ENCODE data around the gene SLC12A6. TPM values are rescaled to one million over a fixed set of nuclear protein-coding genes. Genes with fewer than 3 reads are reported as not detected.
"Not testable (repeated sequence)": the region's sequence is repeated elsewhere in the genome, so short reads cannot be mapped to it uniquely, and the experiment has no call there.

The SLC12A6 gene
- total RNA-seq, 2 experiments from 2014 or later: 11.5 to 14.9 TPM

GRCh38 chr15:34342737-34343575, 5.4 kb upstream of the SLC12A6 start, which contains the start of the genes NOP10 and NUTM1:
Gene NOP10, minus strand, starts transcription at chr15:34343136. Its CDS starts 63 bp downstream, at chr15:34343073.
Gene NUTM1, plus strand, starts transcription at chr15:34343315. Its CDS starts 382 bp downstream, at chr15:34343697.
- BruUV-seq (replicated peaks): no TSS peak
- intact Hi-C loops (cut with micrococcal nuclease; ENCODE audit: unreplicated experiment): loop anchor here (1.0 to 2.0 kb wide), 3 partner anchors 23 to 246 kb away; partner anchors contain the start of gene EMC7
- Histone ChIP-seq H3K36me3 (ENCODE audit: insufficient read depth, low read length) (peaks cover 35% of the 10 kb centered on the region), H3K4me1 (ENCODE audit: insufficient read depth, low read length, poor library complexity, severe bottlenecking) (peaks cover 12% of the 10 kb centered on the region), H3K4me2 (ENCODE audit: low read length) (peak within 1 kb of the TSS; percentile 65), H3K79me2 (ENCODE audit: insufficient read depth, low read depth, low read length) (peaks cover 19% of the 10 kb centered on the region), H3K4me3 (ENCODE audit: low read depth, low read length, poor library complexity, severe bottlenecking) (peak within 1 kb of the TSS; percentile 91), H2AFZ (ENCODE audit: low read length) (peak within 1 kb of the TSS; percentile 97), H4K20me1 (ENCODE audit: insufficient read depth, low read length) (no peaks in the 10 kb centered on the region), H3K9me3 (ENCODE audit: low read length) (no peaks in the 10 kb centered on the region), H3K9me2 (ENCODE audit: insufficient read depth, low read length) (no peaks in the 10 kb centered on the region), H3K27ac (ENCODE audit: low read depth, low read length, poor library complexity, severe bottlenecking) (peak within 1 kb of the TSS; percentile 78)
- CTCF ChIA-PET (ENCODE audit: unreplicated experiment): interaction anchor here (0.7 kb wide), 1 partner anchor 24 kb away, joined by 4 read pairs; the partner anchor contains the start of gene LPCAT4
- POLR2A ChIA-PET: interaction anchor here (0.7 to 1.3 kb wide), 6 partner anchors 14 to 248 kb away, joined by 3 to 5 read pairs (median 4); partner anchors contain the start of gene LPCAT4
- no peak for TF ChIP-seq EZH2phosphoT487 (IDR thresholded peaks at IDR 0.05; ENCODE audit: borderline replicate concordance, low read depth, low read length)
- TF ChIP-seq, protein P1, sequence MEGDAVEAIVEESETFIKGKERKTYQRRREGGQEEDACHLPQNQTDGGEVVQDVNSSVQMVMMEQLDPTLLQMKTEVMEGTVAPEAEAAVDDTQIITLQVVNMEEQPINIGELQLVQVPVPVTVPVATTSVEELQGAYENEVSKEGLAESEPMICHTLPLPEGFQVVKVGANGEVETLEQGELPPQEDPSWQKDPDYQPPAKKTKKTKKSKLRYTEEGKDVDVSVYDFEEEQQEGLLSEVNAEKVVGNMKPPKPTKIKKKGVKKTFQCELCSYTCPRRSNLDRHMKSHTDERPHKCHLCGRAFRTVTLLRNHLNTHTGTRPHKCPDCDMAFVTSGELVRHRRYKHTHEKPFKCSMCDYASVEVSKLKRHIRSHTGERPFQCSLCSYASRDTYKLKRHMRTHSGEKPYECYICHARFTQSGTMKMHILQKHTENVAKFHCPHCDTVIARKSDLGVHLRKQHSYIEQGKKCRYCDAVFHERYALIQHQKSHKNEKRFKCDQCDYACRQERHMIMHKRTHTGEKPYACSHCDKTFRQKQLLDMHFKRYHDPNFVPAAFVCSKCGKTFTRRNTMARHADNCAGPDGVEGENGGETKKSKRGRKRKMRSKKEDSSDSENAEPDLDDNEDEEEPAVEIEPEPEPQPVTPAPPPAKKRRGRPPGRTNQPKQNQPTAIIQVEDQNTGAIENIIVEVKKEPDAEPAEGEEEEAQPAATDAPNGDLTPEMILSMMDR (conservative IDR thresholded peaks at IDR 0.05; ENCODE audit: low read length): peak; percentile 87
- peak; percentile 94 for DNase-seq (ENCODE audit: low spot score)

DNA sequence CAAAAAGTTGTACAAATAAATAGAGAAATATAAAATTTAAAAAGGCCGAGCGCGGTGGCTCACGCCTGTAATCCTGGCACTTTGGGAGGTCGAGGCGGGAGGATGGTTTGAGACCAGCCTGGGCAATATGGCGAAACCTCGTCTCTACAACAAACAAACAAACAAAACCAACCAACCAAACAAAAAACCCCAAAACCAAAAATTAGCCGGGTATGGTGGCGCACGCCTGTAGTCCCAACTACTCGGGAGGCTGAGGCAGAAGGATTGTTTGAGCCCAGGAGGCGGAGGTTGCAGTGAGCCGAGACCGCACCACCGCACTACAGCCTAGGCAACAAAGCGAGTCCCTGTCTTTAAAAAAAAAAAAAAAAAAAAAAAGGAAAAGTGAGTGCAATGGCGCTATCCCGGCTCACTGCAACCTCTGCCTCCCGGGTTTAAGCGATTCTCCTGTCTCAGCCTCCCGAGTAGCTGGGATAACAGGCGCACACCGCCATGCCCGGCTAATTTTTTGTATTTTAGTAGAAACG, 4.7 kb upstream of the SLC12A6 start:
- peak overlapping the region; percentile 97 for H2AFZ ChIP-seq (ENCODE audit: low read length)

DNA sequence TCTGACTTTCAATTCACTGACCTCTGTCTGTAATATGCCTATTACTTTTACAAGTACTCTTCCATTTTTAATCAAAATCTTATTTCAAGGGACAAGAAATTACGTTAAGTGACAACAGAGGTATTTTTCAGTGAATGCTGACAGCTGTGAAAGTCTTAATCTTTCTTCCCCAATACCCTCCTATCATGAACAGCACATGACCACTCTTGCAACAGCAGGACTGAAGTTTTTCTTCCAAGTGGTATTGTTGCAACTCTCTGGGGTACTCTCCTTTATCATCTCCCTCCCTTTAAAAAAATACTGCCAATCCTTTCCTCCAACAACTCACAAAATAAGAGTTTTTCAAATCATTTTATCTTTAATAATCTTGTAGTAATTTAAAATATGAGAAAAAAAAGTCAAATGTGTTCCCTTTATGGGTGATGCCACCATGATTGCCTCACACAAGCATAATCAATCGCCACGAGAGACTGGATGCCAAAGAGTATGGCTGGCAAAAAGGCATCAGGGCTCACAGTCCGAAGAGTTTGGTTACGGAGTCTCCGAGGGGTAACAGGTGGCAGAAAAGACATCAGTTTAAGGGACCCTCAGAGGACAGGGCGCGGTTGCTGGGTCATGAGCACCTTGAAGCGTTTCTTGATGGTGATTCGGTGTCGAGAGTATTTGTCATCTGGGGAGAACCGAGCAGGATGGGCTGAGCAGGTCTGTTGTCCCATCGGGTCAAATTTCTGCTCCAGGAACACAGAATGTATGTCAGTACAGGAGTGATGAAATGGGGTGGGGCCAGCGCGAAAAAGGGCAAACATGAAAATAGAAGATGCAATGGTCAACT, 4.0 kb upstream of the SLC12A6 start:
- Histone ChIP-seq H4K20me1 (ENCODE audit: insufficient read depth, low read length) (no peaks in the 10 kb centered on the region), H3K36me3 (ENCODE audit: insufficient read depth, low read length) (peaks cover 35% of the 10 kb centered on the region), H3K9me3 (ENCODE audit: low read length) (no peaks in the 10 kb centered on the region), H3K79me2 (ENCODE audit: insufficient read depth, low read depth, low read length) (peaks cover 19% of the 10 kb centered on the region), H3K27ac (ENCODE audit: low read depth, low read length, poor library complexity, severe bottlenecking) (no peak overlapping the region), H2AFZ (ENCODE audit: low read length) (no peak overlapping the region), H3K9me2 (ENCODE audit: insufficient read depth, low read length) (no peaks in the 10 kb centered on the region), H3K4me1 (ENCODE audit: insufficient read depth, low read length, poor library complexity, severe bottlenecking) (peaks cover 18% of the 10 kb centered on the region), H3K4me2 (ENCODE audit: low read length) (peak overlapping the region; percentile 65), H3K4me3 (ENCODE audit: low read depth, low read length, poor library complexity, severe bottlenecking) (peak overlapping the region; percentile 91)
- intact Hi-C loops (cut with micrococcal nuclease; ENCODE audit: unreplicated experiment): loop anchor here (2.0 kb wide), 2 partner anchors 241 to 247 kb away; partner anchors contain the start of gene EMC7
- DNase-seq (ENCODE audit: low spot score): no peak
- POLR2A ChIA-PET: no interaction called here
- TSS peak; percentile 71 for BruUV-seq (replicated peaks)
- TF ChIP-seq EZH2phosphoT487 (IDR thresholded peaks at IDR 0.05; ENCODE audit: borderline replicate concordance, low read depth, low read length): no peak
- TF ChIP-seq, protein P1 (conservative IDR thresholded peaks at IDR 0.05; ENCODE audit: low read length): no peak
- CTCF ChIA-PET (ENCODE audit: unreplicated experiment): no interaction called here

More for the DNA sequence above, 4.7 kb upstream of the SLC12A6 start:
- DNase-seq (ENCODE audit: low spot score); BruUV-seq (replicated peaks); H3K9me2 ChIP-seq (ENCODE audit: insufficient read depth, low read length); CTCF ChIA-PET (ENCODE audit: unreplicated experiment); H3K9me3 ChIP-seq (ENCODE audit: low read length); H4K20me1 ChIP-seq (ENCODE audit: insufficient read depth, low read length): not testable (repeated sequence)
- H3K79me2 ChIP-seq (ENCODE audit: insufficient read depth, low read depth, low read length): peaks cover 19% of the 10 kb centered on the region
- peaks cover 35% of the 10 kb centered on the region for H3K36me3 ChIP-seq (ENCODE audit: insufficient read depth, low read length)
- peak overlapping the region; percentile 91 for H3K4me3 ChIP-seq (ENCODE audit: low read depth, low read length, poor library complexity, severe bottlenecking)
- POLR2A ChIA-PET: interaction anchor here (1.1 to 1.3 kb wide), 2 partner anchors 24 to 25 kb away, joined by 3 to 5 read pairs; partner anchors contain the start of gene LPCAT4
- peak overlapping the region; percentile 78 for H3K27ac ChIP-seq (ENCODE audit: low read depth, low read length, poor library complexity, severe bottlenecking)
- peak overlapping the region; percentile 65 for H3K4me2 ChIP-seq (ENCODE audit: low read length)
- intact Hi-C loops (cut with micrococcal nuclease; ENCODE audit: unreplicated experiment): loop anchor here (2.0 kb wide), 2 partner anchors 241 to 247 kb away; partner anchors contain the start of gene EMC7
- H3K4me1 ChIP-seq (ENCODE audit: insufficient read depth, low read length, poor library complexity, severe bottlenecking): peaks cover 12% of the 10 kb centered on the region
